Purkinje cell (primary cell): ENCODE measurements around the gene MTHFD1. TPM values are rescaled to one million over a fixed set of nuclear protein-coding genes. Genes with fewer than 3 reads are reported as not detected.

ENCODE experiments used
- polyA plus RNA-seq: library from polyadenylated mRNA; unstranded; fragments of >200 nt; fragmentation: Nextera tagmentation; gene quantifications from 2 replicates; pipeline ENCODE4 v1.2.1, GENCODE V29; 2014

MTHFD1 gene
- 32.2 and 36.5 TPM in 2 replicates for polyA plus RNA-seq

GRCh38 chr14:64387782-64388532 is at the start of gene MTHFD1:
TSS of gene MTHFD1 (plus strand) at chr14:64388353. CDS start at chr14:64388428, 75 bp downstream.

GRCh38 chr14:64465191-64465822 is 77.2 kb downstream of the MTHFD1 start, which contains the start of gene AKAP5:
TSS of gene AKAP5 (plus strand) at chr14:64465499. CDS start at chr14:64468395, 2,896 bp downstream.

GRCh38 chr14:64503434-64504309 is 115.5 kb downstream of the MTHFD1 start, which contains the start of gene ZBTB25:
TSS of gene ZBTB25 (minus strand) at chr14:64503838. CDS start at chr14:64490533, 13,305 bp downstream.

GRCh38 chr14:64504310-64504896 is 116.2 kb downstream of the MTHFD1 start, which contains the start of gene ZBTB1:
TSS of gene ZBTB1 (plus strand) at chr14:64504770. CDS start at chr14:64521505, 16,735 bp downstream.

Other genes with a start within 250 kb of the MTHFD1 start
- 0.09 TPM in 1 of 2 replicates, not detected in the other for gene ESR2, start 94.0 kb upstream of the MTHFD1 start, polyA plus RNA-seq
- 0.28 and 3.8 TPM in 2 replicates for gene AKAP5, start 77.1 kb downstream of the MTHFD1 start, polyA plus RNA-seq
- gene ZBTB25, start 115.5 kb downstream of the MTHFD1 start, polyA plus RNA-seq = 15.8 and 18.6 TPM in 2 replicates
- 10.3 and 14.3 TPM in 2 replicates for gene ZBTB1, start 116.4 kb downstream of the MTHFD1 start, polyA plus RNA-seq
- gene HSPA2, start 152.4 kb downstream of the MTHFD1 start, polyA plus RNA-seq = 0.14 and 0.35 TPM in 2 replicates
- gene PPP1R36, start 161.6 kb downstream of the MTHFD1 start, polyA plus RNA-seq = 0.19 TPM in 1 of 2 replicates, not detected in the other